GM18909 (cell line): ENCODE data around the gene GRIK4.

Source experiments
- ATAC-seq: cut with Tn5 transposase; IDR thresholded peaks from one replicate; pipeline ENCODE4 v1.9.1; 2021; ENCODE audit warnings: mild to moderate bottlenecking; ENCODE audit not compliant: unreplicated experiment, poor library complexity

The GRIK4 gene

GRCh38 chr11:120854988-120855387 is 343.4 kb downstream of the GRIK4 start:
- ATAC-seq, result no peak

- ATAC-seq, result no peak
Measured at GRCh38 chr11:120857508-120857907, 346.0 kb downstream of the GRIK4 start.

GRCh38 chr11:120858740-120859139 is 347.2 kb downstream of the GRIK4 start:
- ATAC-seq, result no peak

- ATAC-seq, result no peak
Measured at GRCh38 chr11:120859552-120860295, 348.2 kb downstream of the GRIK4 start.

- ATAC-seq, result no peak
Measured at GRCh38 chr11:120863359-120863758, 351.8 kb downstream of the GRIK4 start.

GRCh38 chr11:120867024-120867423 is 355.5 kb downstream of the GRIK4 start:
- no peak for ATAC-seq

- no peak for ATAC-seq
Measured at GRCh38 chr11:120867531-120867930, 356.0 kb downstream of the GRIK4 start.

- ATAC-seq, result no peak
Measured at GRCh38 chr11:120867988-120868387, 356.4 kb downstream of the GRIK4 start.

- ATAC-seq, result peak; percentile 25
Measured at GRCh38 chr11:120869097-120869496, 357.5 kb downstream of the GRIK4 start.

GRCh38 chr11:120869516-120870011 is 358.0 kb downstream of the GRIK4 start:
- peak; percentile 55 for ATAC-seq

- ATAC-seq, result no peak
Measured at GRCh38 chr11:120871194-120871593, 359.6 kb downstream of the GRIK4 start.

- no peak for ATAC-seq
Measured at GRCh38 chr11:120871924-120872323, 360.4 kb downstream of the GRIK4 start.

GRCh38 chr11:120873966-120874735 is 362.6 kb downstream of the GRIK4 start:
- ATAC-seq, result no peak

- no peak for ATAC-seq
Measured at GRCh38 chr11:120875986-120876385, 364.4 kb downstream of the GRIK4 start.

- ATAC-seq, result no peak
Measured at GRCh38 chr11:120877746-120878365, 366.3 kb downstream of the GRIK4 start.

GRCh38 chr11:120878781-120879180 is 367.2 kb downstream of the GRIK4 start:
- ATAC-seq, result no peak

- no peak for ATAC-seq
Measured at GRCh38 chr11:120880498-120881175, 369.1 kb downstream of the GRIK4 start.

- ATAC-seq, result no peak
Measured at GRCh38 chr11:120881596-120881995, 370.0 kb downstream of the GRIK4 start.

GRCh38 chr11:120882175-120882574 is 370.6 kb downstream of the GRIK4 start:
- ATAC-seq, result no peak

GRCh38 chr11:120883404-120884080 is 372.0 kb downstream of the GRIK4 start:
- ATAC-seq, result no peak
